Ishikawa (cell line): ENCODE results near the gene LMF1.

Source experiments
- CEBPB ChIP-seq: IDR thresholded peaks from 2 replicates; pipeline ENCODE4 v1.6.1; 2012
- CREB1 ChIP-seq: IDR thresholded peaks from 2 replicates; pipeline ENCODE4 v1.6.1; 2012; ENCODE audit warnings: low read depth
- EGR1 ChIP-seq: IDR thresholded peaks from 2 replicates; pipeline ENCODE4 v1.6.1; 2012
- EP300 ChIP-seq: IDR thresholded peaks from 2 replicates; pipeline ENCODE4 v1.6.1; 2012; ENCODE audit warnings: borderline replicate concordance
- FOXM1 ChIP-seq: IDR thresholded peaks from 2 replicates; pipeline ENCODE4 v1.6.1; 2012; ENCODE audit warnings: low read depth, borderline replicate concordance
- MAX ChIP-seq: IDR thresholded peaks from 2 replicates; pipeline ENCODE4 v1.6.1; 2012
- NFIC ChIP-seq: IDR thresholded peaks from 2 replicates; pipeline ENCODE4 v1.6.1; 2012
- RAD21 ChIP-seq: IDR thresholded peaks from 2 replicates; pipeline ENCODE4 v1.6.1; 2012; ENCODE audit warnings: low read depth
- REST ChIP-seq: IDR thresholded peaks from 2 replicates; pipeline ENCODE4 v1.6.1; 2012; ENCODE audit warnings: low read depth, mild to moderate bottlenecking
- TAF1 ChIP-seq: IDR thresholded peaks from 2 replicates; pipeline ENCODE4 v1.6.1; 2012; ENCODE audit warnings: low read depth, mild to moderate bottlenecking
- TCF12 ChIP-seq: IDR thresholded peaks from 2 replicates; pipeline ENCODE4 v1.6.1; 2012; ENCODE audit warnings: low read depth
- TEAD4 ChIP-seq: IDR thresholded peaks from 2 replicates; pipeline ENCODE4 v1.6.1; 2012
- USF1 ChIP-seq: IDR thresholded peaks from 2 replicates; pipeline ENCODE4 v1.6.1; 2012
- YY1 ChIP-seq: IDR thresholded peaks from 2 replicates; pipeline ENCODE4 v1.6.1; 2012; ENCODE audit warnings: low read depth
- ZBTB7A ChIP-seq: IDR thresholded peaks from 2 replicates; pipeline ENCODE4 v1.6.1; 2012; ENCODE audit warnings: low read depth

The LMF1 gene

GRCh38 chr16:937723-938122 lies 33.1 kb downstream of the LMF1 start:
- TF ChIP-seq TEAD4 (no peak), EGR1 (no peak), TAF1 (no peak), CREB1 (no peak), MAX (no peak), TCF12 (no peak), REST (no peak), ZBTB7A (no peak), NFIC (no peak)

GRCh38 chr16:937311-937710 lies 33.5 kb downstream of the LMF1 start:
- no peak for TF ChIP-seq RAD21

GRCh38 chr16:935684-936083 lies 35.1 kb downstream of the LMF1 start:
- no peak for TF ChIP-seq EP300
- TF ChIP-seq NFIC, result no peak
- no peak for TF ChIP-seq CEBPB
- no peak for TF ChIP-seq ZBTB7A
- no peak for TF ChIP-seq USF1

- no peak for TF ChIP-seq MAX
- no peak for TF ChIP-seq TEAD4
- no peak for TF ChIP-seq NFIC
- TF ChIP-seq USF1, result no peak
- no peak for TF ChIP-seq EP300
- no peak for TF ChIP-seq FOXM1
- no peak for TF ChIP-seq RAD21
- no peak for TF ChIP-seq TCF12
- no peak for TF ChIP-seq YY1
Measured at GRCh38 chr16:934178-934577, 36.6 kb downstream of the LMF1 start.

GRCh38 chr16:933581-933980 lies 37.2 kb downstream of the LMF1 start:
- TF ChIP-seq RAD21 (no peak), CEBPB (no peak), TAF1 (no peak), EP300 (no peak), FOXM1 (no peak), TEAD4 (no peak), REST (no peak), EGR1 (no peak), CREB1 (no peak), MAX (no peak)

GRCh38 chr16:932831-933330 lies 37.9 kb downstream of the LMF1 start:
- TF ChIP-seq CEBPB (no peak), MAX (no peak)

GRCh38 chr16:931626-932500 lies 38.9 kb downstream of the LMF1 start:
- TF ChIP-seq MAX (no peak), USF1 (no peak), RAD21 (no peak), FOXM1 (no peak), REST (no peak), TEAD4 (no peak), TCF12 (no peak), ZBTB7A (no peak), YY1 (no peak), CEBPB (no peak), EP300 (no peak)
